ENCODE results near the gene ALDOC.

The ALDOC gene

DNA sequence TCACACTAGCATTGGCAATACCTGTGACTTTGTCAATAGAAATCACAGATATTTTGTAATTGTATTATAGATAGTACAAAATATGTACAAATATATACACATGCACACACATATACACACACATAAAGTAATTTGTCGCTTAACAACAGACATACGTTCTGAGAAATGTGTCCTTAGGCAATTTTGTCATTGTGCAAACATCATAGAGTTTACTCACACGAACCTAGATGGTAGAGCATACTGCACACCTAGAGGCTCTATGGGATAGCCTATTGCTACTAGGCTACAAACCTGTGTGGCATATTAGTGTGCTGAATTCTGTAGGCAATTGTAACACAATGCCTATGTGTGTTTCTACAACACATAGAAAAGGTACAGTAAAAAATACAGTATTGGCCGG lies 35.3 kb downstream of the ALDOC start:
- no peak overlapping the region for H3K4me3 ChIP-seq (replicated peaks; ENCODE audit: low read depth, low read length)
- DNase-seq (ENCODE audit: low read depth) = no peak
- TF ChIP-seq, protein P1, sequence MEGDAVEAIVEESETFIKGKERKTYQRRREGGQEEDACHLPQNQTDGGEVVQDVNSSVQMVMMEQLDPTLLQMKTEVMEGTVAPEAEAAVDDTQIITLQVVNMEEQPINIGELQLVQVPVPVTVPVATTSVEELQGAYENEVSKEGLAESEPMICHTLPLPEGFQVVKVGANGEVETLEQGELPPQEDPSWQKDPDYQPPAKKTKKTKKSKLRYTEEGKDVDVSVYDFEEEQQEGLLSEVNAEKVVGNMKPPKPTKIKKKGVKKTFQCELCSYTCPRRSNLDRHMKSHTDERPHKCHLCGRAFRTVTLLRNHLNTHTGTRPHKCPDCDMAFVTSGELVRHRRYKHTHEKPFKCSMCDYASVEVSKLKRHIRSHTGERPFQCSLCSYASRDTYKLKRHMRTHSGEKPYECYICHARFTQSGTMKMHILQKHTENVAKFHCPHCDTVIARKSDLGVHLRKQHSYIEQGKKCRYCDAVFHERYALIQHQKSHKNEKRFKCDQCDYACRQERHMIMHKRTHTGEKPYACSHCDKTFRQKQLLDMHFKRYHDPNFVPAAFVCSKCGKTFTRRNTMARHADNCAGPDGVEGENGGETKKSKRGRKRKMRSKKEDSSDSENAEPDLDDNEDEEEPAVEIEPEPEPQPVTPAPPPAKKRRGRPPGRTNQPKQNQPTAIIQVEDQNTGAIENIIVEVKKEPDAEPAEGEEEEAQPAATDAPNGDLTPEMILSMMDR (IDR thresholded peaks at IDR 0.05; ENCODE audit: low read length, missing control alignments) = no peak

DNA sequence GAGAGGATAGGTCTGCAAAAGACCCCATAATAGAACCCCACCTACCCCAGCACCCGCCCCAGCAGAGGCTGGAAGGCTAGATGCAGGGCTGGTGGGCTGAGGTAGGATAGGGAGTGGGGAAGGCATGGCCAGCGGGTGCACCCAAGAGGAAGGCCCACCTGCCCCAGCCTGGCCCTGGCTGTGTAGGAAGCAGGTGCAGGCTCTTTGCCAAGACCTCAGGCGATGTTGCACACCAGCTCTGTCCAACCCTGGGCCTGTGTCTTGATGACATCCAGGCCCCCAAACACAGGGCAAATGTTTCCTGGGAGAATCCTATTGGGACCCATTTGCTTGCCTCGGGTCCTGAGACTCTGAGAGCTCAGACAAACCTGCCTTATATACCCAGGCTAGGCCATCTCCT lies 36.5 kb downstream of the ALDOC start:
- H3K4me3 ChIP-seq (replicated peaks; ENCODE audit: low read depth, low read length) = no peak overlapping the region
- TF ChIP-seq, protein P1 (IDR thresholded peaks at IDR 0.05; ENCODE audit: low read length, missing control alignments) = no peak
- DNase-seq (ENCODE audit: low read depth) = no peak

DNA sequence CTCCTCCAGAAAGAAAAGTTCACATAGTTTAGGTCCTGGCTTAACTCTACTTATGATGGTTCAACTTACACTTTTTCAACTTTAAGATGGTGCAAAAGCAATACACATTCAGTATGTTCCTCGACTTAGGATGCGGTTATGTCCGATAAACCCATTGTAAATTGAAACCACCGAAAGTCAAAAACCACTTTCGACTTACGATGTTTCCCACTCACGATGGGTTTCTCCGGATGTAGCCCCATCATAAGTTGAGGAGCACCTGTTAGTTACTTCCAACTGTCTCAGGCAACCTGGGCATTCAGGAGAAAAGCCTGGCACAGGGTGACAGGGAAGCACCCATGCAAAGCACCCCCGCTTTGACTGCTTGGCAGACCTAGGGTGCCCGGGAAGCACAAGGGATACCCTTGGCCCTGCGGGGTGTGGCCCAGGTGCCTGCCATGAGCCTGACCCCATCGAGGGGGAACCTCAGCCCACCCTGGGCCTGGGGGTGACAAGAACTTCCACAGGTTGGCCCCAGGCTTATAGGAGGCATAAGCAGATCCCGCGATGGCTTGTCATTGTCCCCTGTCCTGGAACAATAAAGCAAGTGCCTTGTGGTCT lies 38.3 kb downstream of the ALDOC start:
- no peak overlapping the region for H3K4me3 ChIP-seq (replicated peaks; ENCODE audit: low read depth, low read length)
- TF ChIP-seq, protein P1 (IDR thresholded peaks at IDR 0.05; ENCODE audit: low read length, missing control alignments) = no peak
- no peak for DNase-seq (ENCODE audit: low read depth)

DNA sequence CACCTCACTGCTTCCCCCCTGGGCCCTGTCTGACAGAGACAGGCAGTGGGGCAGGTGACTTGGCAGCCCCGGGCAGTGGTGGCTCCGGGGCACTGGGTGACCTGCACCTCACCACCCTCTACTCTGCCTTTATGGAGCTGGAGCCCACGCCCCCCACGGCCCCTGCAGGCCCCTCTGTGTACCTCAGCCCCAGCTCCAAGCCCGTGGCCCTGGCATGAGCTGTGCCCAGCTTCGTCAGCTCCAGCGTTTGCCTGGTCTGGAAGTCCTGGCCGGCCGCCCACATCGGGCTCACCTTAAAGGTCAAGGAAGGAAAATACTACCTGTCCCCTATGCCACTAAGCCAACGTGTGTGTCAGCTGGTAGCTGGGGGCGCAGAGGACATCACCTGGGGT lies 39.5 kb downstream of the ALDOC start:
- DNase-seq (ENCODE audit: low read depth) = no peak
- H3K4me3 ChIP-seq (replicated peaks; ENCODE audit: low read depth, low read length) = no peak overlapping the region
- TF ChIP-seq, protein P1 (IDR thresholded peaks at IDR 0.05; ENCODE audit: low read length, missing control alignments) = no peak

DNA sequence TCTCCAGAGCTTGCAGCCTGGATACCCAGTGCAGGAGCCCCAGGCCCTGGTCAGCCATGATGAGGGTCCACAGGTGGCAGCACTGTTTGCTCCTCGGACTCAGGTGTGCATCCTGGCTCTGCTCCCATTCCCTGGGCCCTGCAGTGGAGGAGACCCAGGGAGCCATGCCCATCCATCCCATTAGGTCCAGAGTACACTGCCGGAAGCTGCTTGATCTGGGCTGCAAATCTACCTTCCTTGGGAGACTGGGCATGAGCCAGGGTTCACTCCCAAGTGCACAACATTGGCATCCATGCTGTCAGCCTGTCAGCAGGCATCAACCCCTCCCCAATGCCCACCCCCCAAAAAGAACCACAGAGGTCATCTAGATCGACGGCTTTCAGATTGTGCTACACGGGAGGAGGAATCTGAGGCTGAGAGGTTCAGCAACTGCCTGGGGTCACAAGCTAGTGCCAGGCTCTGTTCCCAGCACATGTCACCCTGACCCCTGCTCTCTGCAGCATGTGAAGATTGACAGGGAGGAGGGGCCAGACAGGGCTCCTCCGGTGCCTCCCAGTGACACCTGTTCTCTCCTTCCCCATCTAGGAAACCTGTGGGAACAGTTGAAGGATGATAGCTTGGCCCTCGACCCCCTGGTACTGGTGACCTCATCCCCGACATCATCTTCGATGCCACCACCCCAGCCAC lies 40.0 kb downstream of the ALDOC start:
- H3K4me3 ChIP-seq (replicated peaks; ENCODE audit: low read depth, low read length) = no peak overlapping the region
- TF ChIP-seq, protein P1 (IDR thresholded peaks at IDR 0.05; ENCODE audit: low read length, missing control alignments) = no peak
- no peak for DNase-seq (ENCODE audit: low read depth)

DNA sequence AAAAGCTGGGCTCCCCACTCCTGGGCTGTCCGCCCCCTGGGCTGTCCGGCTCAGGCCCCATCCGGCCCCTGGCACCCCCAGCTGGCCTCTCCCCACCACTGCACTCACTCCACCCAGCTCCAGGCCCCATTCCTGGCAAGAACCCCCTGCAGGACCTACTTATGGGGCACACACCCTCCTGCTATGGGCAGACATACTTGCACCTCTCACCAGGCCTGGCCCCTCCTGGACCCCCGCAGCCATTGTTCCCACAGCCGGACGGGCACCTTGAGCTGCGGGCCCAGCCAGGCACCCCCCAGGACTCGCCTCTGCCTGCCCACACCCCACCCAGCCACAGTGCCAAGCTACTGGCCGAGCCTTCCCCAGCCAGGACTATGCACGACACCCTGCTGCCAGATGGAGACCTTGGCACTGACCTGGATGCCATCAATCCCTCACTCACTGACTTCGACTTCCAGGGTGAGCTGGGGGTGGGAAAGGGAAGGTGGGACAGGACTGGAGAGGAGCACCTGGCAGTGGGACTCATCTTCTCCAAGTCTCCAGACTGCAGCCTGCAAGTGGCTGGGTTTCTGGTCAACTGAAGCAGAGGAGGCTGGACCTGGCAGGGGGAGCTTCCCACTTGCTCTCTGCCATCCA lies 41.8 kb downstream of the ALDOC start:
- TF ChIP-seq, protein P1 (IDR thresholded peaks at IDR 0.05; ENCODE audit: low read length, missing control alignments) = no peak
- no peak for DNase-seq (ENCODE audit: low read depth)
- H3K4me3 ChIP-seq (replicated peaks; ENCODE audit: low read depth, low read length) = no peak overlapping the region

Data from fibroblast of pulmonary artery (primary cell).